Fibroblast of skin of right biceps (primary cell): ENCODE measurements around the gene CYP11A1.
"Not testable (repeated sequence)": the region's sequence is repeated elsewhere in the genome, so short reads cannot be mapped to it uniquely, and the experiment has no call there.

Source experiments
- DNase-seq: peaks from one replicate; pipeline ENCODE4 v3.0.0-alpha.2; 2013

CYP11A1 gene

DNA sequence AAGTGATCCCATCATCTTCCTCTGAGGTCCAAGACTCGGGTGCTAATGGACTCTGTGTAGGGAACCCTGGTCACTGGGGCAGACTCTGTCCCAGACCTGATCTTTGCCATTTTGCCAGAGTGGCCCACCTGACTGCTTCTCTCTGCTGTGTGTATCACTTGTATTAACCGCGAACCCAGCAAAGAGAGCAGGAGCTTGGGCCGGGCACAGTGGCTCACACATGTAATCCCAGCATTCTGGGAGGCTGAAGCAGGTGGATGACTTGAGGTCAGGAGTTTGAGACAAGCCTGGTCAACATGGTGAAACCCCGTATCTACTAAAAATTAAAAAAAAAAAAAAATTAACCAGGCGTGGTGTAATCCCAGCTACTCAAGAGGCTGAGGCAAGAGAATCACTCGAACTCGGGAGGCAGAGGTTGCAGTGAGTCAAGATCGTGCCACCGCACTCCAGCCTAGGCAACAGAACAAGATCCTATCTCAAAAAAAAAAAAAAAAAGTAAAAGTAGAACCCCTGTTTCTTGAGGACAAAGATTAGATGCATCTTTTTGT, 32.9 kb upstream of the CYP11A1 start:
- DNase-seq, result peak; percentile 27

DNA sequence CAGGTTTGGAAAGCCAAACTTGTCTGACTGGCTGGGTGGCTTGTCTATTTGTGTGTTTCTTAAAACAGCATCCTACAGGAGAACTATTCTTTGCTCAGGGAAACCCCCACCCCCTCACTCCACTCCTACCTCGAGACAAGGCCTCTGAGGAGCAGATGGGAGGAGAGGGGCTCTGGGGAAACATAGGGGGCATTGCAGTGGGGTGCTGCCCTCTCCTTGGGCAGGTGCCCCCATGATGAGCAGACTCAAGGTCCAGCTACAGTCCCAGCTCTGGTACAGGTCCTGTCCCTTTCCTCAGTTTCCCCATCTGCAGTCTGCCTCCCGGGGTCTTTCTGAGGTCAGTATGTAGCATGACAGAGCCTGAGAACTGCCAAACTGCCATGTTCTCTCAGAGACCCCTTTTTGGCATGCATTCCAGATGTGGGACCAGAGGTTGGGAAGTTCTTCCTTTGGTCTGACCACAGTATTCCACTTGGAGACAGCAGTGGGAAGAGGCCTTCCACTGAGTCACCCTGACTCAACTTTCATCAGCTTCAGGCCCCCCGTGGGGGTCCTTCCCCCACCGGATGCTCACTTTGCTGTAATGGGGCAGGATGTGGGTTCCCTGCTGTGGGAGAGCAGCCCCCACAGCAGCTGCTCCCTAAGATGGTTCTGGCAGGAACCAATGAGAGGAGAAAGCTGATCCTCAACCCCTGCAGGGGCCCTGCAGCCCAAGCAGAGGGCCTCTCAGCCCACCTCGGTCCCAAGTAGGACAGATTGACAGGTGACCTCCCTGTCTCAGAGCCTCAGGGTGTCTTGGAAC, 32.3 kb upstream of the CYP11A1 start:
- DNase-seq, result peak; percentile 95

DNA sequence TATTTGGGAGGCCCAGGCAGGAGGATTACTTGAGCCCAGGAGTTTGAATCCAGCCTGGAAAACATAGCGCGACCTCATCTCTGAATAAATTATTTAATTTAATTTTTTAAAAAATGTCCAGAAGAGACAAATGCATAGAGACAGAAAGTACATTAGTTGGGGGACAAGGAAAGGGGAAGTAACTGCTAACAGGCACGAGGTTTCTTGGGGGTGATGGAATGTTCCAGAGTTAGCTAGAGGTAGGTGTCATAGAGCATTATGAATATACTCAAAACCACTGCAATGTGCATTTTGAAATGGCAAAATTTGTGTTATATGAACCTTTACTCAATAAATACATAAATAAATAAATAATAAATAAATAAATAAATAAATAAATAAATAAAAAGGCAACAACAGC, 31.7 kb upstream of the CYP11A1 start:
- DNase-seq, result no peak

DNA sequence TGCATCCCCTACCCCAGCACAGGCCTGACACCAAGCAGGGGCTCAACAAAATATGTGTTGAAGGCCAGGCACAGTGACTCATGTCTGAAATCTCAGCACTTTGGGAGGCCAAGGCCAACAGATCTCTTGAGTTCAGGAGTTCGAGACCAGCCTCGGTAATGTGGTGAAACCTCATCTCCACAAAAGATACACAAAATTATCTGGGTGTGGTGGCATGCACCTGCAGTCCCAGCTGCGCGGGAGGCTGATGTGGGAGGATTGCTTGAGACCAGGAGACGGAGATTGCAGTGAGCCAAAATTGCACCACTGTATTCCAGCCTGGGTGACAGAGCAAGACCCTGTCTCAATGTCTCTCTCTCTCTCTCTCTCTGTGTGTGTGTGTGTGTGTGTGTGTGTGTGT, 30.7 kb upstream of the CYP11A1 start:
- no peak for DNase-seq

DNA sequence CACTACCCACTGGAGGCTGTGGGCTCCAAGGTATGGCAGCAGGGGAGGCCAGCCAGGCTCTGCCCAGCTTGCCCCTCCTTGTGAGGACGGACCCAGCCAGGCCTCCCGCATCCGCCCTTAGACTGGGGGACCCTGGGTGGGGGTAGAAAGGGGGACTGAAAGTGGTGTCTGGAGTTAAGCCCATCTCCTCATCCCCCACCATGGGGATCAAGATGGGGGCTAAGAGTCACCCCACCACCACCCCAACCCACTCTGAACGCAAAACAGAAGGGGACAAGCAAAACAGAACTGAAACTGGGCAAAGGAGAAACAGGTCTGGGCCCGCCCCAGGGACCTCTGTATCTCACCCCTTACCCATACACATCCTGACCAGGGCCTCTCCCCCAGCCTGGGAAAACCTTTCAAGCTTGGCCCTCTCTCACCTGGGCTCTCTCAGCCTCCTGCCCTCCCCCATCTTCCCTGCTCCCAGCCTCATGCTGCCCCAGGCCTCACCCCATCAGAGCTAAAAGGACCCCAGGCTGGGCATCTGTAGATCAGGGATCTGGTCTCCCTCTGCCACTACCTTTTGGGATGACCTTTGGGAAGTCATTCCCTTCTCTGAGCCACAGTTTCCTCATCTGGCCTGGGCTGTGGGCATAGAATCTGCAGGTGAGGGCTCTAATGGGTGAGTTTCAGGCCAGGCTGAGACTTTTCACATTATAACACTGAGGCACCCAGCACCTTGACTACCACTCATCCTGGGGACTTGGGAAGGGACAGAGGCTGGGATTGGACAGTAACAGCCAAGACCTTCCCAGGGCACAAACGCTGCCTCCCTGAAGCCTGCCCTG, 30.0 kb upstream of the CYP11A1 start:
- DNase-seq, result no peak

DNA sequence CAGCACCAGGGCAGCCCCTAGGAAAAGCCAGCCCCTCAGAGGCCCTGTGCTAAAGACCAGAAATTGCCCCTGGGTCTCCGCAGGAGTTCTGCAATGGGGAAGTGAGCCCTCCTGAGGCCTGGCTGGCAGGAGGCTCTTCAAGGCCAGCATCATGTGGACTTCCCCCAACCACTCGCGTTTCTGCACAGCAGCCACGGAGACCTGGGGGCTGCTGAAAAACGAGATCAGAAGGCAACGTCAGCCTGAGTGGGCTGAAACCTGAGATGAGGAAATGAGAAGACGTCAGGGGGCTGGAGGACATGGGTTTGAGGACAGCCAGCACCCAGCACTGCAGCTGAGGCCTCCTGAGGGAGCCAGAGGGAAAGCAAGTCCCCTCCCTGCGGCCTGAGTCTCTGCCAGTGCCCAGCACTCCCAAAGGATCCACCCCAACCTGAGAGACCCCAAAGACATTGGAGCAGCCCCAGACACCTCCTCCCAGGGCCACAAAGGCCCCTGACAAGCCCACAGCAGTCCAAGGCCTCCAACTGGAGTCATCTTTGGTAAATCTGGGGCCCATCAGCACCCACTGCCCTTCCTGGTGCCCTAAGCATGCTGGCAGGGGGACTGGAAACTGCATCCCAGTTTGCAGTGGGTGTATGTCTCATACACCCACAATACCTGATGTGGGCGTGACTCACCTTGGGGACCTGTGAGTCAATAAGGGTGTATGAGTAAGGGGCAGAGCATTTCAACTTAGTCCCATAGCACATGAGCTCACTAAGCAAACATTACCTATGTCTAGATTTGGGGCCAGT, 29.2 kb upstream of the CYP11A1 start:
- peak; percentile 92 for DNase-seq

DNA sequence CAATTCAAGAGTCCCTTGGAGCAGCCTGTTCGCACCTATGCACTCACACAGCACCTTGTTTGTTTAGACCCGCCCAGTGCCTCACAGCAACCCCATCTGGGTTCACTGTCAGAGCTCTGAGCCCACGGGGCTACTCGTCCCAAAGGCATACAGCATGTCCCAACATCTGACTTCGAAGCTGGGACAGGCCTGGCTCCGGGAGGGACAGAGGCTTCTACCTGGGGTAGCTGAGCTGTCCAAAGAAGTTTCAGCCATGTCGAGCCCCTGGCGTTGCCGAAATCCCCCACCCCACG, 28.6 kb upstream of the CYP11A1 start:
- no peak for DNase-seq

DNA sequence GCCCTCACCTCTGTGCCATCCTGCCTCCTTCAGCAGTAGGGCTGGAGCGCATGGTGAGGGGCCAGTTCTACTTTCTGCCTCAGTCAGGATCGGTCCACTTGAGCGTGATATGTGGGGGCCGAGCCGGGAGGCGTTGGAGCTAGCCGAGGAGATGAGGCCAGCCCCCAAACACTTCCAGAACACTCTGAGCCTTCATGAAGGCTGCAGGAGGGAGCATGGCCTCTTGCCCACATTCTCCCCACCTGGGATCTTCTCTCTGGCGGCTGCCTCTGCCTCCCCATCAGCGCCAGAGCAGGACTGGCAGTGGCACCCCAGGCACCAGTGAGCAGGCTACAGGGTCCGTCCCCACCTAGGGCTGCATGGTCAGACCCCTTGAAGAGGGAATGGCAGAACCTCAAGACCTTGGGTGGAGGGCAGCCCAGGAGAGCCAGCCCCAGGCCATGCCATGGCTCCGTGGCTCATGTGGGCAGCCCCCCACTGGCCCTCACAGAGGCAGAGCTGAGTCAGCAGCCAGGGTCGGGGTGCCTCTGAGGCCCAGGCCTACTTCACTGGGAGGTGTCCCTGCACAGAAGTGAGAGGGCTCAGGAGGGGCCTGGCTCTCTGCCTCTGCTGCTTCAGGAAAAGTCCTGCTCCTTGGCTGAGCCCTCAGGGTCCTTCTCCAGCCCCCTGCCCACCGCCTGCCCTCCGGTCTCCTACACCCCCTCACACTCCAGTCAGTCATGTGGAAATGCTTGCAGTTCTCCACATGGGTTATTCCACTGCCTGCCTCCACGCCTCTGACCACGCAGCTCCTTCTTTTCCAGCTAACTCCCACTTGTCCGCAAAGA, 28.1 kb upstream of the CYP11A1 start:
- no peak for DNase-seq

DNA sequence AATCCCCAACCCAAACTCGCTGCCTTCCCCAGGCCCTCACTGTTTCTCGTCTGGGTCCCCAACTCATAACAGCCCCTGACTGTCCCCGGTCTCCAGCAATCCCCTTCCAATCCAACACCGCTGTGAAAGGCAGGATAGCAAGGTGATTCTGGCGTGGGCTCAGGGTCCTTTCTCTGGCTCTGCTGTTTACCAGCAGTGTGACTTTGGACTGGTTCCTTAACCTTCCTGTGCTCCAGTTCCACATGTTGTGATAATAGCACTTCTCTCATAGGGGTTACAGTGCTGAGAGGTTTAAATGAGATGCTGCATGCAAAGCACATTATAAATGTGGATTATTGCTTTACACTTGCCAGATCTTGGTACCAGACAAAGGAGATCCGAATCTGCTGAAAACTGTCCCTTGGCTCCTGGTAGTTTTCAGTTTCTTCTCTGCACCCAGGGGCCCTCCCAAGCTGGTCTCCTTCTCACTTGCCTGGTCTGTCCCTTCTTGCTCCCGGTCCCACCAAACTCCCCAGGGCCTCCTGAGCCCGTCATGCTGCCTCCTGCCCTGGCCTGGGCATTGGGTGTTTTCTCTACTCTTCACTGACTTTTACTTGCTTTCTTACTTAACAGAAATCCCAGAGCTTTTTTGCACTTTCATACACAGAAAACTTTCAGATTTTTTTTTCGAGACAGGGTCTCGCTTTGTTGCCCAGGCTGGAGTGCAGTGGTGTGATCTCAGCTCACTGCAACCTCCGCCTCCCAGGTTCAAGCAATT, 26.8 kb upstream of the CYP11A1 start:
- no peak for DNase-seq

DNA sequence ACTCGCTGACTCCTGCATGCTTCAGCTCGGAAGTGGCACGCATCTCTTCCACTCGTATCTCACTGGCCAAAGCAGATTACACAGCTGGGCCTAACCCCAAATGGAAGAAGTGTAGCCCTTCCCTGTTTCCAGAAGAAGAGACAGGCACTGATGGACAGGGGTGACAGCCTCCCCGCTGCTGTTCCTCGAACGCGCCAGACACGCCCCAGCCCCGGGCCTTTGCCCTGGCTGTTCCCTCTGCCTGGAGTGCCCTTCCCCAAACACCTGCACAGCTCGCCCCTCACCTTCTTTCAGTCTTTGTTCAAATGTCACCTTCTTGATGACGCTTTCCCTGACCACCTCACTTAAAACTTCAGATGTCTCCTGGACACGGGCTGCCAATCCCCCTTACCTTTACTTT, 26.0 kb upstream of the CYP11A1 start:
- DNase-seq, result no peak

DNA sequence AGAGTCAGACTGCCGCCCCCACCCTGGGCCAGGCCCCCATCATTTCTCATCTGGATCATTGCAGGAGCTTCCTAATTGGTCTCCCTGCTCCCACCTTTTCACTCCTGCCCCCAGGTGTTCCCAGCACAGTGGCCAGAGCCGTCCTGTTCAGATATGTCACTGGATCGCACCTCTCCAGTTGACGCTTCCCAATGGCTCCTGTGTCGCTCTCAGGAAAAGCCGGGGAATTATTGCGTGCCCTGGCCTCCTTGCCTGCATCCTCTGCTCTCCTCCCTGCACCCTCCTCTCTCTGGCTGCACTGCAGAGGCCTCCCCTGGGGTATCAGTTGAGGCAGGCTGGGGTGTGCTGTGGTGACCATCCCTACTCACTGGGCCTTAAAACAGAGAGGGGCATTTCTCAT, 25.5 kb upstream of the CYP11A1 start:
- DNase-seq, result no peak

DNA sequence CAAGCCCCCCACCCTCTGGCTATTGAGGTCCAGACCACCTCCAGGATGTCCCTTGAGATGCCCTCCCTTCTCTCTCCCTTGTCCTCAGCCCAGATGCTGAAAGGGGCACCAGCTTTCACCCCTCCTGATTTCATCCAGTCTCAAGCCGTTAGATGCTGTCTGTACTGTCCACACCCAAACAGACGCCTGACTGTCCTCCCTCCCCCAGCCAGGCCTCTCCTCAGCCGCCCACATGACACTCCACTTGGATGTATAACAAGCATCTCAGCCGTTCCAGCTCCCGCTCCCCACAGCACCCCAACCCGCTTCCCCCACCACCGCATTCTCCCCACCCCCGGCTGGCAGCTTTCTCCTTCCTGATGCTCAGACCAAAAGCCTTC, 25.0 kb upstream of the CYP11A1 start:
- DNase-seq, result peak; percentile 77

DNA sequence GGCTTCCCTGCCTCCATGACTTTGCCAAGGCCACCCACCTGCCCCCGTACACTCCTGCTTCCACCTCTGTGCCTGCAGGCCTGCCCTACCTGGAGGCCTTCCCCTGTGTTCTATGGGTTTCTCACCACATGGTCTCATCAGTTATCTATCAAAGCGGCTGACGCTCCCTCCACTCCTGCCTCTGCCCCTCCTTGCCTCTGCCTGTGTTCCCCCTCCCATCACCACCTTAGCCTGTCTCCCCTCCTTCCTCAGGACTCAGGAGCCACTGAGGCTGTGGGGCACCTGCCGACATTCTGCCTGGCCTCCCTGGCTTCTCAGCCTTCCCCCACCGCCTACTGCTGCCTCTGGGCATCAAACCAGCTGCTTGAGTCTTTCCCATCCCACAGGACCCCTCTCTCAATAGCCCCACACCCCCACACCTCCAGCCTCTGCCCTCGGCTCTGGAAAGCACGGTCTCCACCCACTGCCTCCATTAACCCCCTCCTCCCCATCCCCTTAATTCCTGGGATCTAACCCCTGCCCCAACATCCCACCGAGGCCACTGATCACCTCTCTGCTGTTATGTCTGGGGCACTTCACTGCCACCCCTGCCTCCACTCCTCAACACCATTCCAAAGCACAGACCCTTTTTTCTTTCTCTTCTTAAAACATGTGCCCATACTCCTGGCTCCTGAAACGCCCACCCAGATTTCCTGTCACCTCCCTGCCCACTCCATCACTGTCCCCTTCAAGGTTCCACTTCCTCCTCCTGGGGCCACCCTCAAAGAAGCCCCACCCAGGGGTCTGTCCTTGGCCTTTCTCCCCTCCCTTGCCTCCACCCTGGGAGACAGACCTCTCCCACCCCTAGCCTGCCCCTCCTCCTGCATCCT, 24.4 kb upstream of the CYP11A1 start:
- DNase-seq, result no peak

DNA sequence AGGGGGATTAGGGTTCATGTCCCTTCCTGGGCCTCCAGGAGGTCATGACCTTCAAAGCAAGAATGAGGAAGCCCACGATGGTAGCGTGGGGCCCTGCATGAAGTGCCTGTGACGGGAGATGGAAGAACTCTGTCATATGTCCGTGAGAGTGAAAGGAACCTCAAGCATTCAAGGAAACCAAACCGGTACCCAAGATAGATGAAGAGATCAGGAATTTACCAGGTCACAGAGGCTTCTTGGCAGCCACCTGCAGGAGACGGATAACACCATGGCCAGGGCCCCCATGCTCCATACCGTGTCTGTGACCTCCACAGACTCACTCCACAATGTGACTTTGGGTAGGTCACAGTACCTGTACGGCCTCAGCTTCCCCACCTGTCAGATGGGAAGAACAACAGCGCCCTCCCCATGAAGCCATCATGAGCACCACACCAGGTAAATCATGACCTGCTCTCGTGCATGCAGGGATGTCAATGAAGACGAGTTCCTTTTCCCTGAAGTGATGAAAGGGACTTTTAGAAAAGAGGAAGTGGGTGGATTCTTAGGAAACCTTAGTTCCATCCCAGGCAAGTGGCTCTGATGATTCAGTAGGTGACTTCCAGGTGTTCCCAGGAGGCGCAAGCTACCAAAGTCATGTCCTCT, 23.3 kb upstream of the CYP11A1 start:
- DNase-seq, result no peak

DNA sequence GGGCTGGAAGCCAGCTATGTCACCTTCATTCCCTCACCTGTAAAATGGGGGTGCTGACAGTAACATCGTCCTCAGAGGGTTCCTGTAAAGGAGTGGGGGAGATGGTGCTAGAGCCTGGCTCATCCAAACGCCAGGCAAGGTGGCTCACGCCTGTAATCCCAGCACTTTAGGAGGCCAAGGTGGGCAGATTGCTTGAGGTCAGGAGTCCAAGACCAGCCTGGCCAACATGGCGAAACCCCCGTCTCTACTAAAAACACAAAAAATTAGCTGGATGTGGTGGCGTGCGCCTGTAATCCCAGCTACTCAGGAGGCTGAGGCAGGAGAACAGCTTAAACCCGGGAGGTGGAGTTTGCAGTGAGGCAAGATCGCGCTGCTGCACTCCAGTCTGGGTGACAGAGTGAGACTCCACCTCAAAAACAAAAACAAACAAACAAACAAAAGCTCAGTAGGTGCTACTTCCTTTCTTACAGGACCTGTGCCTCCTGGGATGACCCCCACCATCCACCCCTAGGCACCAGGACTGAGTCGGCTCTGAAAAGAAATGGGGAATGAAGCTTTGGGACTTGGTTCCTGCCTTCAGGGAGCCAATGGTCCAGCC, 22.7 kb upstream of the CYP11A1 start:
- not testable (repeated sequence) for DNase-seq

DNA sequence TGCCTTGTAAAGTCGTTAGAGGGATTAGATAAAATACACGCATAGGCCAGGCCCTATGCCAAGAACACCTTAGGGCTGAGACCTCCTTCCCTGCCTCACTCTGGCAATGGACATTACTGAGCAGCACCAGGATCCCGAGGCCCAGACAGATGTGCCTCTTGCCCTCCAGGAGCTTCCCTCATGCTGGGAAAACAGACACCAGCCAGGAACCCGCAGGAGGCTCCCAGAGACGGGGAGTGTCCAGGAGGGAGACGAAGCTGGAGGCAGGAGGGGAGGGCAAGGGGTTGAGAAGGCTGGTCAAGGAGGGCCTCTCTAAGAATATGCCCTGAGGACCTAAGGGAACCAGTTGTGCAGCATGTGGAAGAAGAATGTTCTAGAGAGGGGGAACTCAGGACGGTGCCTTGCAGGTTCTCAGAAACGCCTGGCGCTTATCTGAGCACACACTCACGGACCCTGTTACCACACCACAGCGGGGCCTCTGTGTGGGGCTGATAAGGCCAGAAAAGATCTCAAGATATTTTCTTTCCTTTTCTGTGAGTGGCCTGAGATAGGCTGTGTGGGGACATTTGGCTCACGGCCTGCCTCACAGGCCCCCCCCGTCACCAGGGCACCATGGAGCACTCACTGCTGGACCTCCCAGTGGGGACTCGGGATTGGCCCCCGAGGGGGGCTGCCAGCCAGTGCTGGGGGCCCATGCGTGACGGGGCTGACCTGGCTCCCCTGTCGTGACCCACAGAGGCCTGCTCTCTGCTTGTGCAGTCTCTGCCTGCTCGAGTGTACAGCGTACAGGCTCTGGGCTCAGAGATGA, 22.0 kb upstream of the CYP11A1 start:
- no peak for DNase-seq

DNA sequence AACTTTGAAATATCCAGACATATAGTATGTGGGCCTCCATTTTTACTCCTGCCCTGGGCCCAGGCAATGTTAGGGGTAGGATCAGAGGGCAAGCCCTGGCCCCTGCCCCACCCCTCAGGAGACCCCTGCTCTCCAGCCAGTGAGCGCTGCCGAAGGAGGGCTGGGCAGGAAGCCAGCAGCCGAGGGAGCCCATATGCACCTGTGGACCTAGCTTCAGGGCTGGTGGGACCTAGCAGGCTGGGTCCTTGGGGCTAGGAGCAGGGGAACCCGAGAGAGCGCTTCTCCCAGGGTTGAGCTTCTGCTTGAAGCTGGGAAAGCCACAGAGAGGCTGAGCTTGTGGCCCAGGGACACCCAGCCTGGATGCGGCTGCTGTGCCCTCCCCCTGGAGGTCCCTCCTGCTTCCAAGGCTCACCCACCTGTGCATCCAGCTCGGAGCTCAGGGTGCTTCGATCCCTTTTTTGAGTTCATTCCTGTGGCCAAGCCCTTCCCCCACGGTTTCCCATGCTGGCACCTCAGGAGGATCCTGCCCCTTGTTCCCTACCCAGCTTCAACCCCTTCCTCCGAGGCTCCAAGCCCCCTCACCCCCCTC, 21.0 kb upstream of the CYP11A1 start:
- DNase-seq, result no peak

DNA sequence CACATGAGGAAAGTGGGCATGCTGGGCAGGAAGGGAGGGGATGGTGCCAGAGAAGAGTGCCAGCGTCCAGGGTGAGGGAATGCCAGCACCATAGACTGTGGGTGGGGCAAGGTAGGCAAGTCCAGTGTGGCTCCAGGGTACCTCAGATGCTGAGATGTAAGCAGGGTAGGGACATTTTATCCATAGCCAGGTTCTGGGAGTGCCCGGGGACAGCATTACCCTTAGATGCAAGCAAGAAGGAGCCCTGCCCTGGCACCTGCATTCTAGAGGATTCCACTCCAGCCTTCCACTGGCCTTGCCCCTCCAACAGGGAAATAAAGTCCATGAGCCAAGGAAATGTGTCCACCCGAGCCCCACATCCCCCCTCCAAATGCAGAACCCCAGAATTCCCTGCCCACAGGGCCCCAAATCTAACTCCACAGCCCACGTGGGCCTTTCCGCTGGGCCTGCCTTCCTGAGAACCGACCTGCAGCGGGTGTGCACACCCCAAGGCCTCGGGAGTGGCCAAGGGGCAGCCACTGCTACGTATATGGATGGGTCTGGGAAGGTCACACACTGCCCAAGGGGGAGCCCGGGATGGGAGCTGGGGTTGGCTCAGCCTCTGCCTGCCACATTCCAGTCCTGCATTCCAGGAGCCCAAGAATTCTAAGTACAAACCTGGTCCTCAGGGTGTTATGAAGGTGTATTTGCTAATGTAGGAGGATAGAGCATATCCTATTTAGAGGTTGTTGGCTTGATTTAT, 20.3 kb upstream of the CYP11A1 start:
- DNase-seq, result no peak
